ENCODE measurements around the gene TWNK.

DNA sequence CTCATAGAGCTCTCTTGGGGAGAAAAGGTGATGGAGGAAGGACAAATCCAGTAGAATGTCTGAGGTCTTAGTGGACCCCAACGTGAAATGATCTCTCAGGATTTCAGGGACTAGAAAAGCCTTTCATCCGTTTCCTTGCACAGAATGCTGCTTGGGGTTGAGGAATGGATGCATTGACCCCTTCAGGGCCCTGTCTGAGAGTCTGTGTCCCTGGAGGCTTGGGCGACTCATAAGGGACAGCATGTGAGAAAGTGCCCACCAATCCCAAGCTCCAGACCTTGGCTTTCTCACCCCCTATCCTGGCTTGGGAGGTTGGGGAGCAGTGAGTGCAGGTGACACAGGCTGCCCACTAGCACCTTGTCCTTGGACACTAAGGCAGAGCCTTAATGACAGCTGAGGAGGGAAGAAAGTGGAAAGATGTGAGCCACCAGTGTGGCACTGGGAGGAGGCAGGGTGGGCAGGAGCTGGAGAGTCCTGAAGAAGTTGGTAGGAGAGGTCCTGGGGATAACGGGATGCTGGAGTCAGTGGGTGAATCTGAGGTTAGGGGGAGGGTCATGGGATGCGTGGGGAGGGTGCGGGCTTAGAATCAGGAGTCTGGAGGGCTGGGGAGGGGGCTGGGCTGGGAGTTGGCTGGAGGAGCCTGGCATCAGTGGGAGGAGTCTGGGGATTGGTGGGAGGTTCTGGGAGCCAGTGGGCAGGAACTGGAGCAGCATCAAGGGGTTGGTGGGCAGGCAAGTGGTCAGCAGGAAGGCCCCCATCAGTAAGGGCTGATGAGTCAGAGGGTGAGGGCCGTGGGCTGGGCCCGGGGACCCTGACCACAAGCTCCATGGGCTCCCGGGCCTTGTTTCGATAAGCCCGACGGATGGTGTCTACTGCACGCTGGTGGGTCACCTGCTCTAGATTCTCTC lies 20.8 kb downstream of the TWNK start:
- no peak for TF ChIP-seq POLR2AphosphoS5 (IDR thresholded peaks at IDR 0.05)
- no peak for TF ChIP-seq CTCF (IDR thresholded peaks at IDR 0.05)
- TF ChIP-seq POLR2A (IDR thresholded peaks at IDR 0.05): no peak
